Measurements from ENCODE around the gene PLEKHF1. TPM values are rescaled to one million over a fixed set of nuclear protein-coding genes. Genes with fewer than 3 reads are reported as not detected.
"Not testable (repeated sequence)": the region's sequence is repeated elsewhere in the genome, so short reads cannot be mapped to it uniquely, and the experiment has no call there.

The PLEKHF1 gene
- total RNA-seq, 1 donor from 2014 or later: 26.7 TPM

DNA sequence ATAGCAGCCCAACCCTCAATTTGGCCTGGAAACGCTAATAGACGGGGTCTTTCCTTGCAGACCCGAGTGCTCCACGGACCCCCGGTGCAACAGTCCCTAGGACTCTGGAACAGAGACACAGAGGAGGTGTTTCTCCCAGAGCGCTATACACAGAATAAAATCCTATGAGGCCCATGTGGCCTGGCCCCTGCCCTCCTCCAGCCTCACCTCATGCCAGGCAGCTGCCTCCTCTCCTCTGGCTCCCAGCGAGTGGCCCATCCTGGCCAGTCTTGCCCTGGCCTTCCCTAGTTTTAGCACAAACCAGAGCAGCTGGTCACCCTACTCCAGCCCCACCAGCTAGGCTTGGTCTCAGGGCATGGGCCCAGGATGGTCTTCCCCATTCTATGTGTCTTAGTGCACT is 38.9 kb upstream of the PLEKHF1 start:
- H3K4me3 Mint-ChIP-seq: no peak overlapping the region
- intact Hi-C loops (cut with micrococcal nuclease): no loop called here
- H3K36me3 Mint-ChIP-seq (ENCODE audit: low read depth): no peaks in the 10 kb centered on the region
- H3K9me3 Mint-ChIP-seq: no peaks in the 10 kb centered on the region
- H3K27me3 Mint-ChIP-seq: no peaks in the 10 kb centered on the region
- H3K4me1 Mint-ChIP-seq: peaks cover 33% of the 10 kb centered on the region
- no peak overlapping the region for H3K27ac Mint-ChIP-seq
- DNase-seq: no peak

DNA sequence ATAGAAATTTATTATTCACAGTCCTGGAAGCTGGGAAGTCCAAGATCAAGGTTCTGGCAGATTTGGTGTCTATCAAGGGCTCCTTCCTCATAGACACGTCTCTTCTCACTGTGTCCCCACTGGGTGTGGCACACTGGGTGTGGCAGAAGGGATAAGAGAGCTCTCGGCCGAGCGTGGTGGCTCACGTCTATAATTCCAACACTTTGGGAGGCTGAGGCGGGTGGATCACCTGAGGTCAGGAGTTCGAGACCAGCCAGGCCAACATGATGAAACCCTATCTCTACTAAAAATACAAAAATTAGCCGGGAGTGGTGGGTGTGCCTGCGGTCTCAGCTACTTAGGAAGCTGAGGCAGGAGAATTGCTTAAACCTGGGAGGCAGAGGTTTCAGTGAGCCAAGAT is 38.4 kb upstream of the PLEKHF1 start:
- H3K4me3 Mint-ChIP-seq; H3K27me3 Mint-ChIP-seq; H3K27ac Mint-ChIP-seq; H3K9me3 Mint-ChIP-seq; DNase-seq; H3K36me3 Mint-ChIP-seq (ENCODE audit: low read depth); intact Hi-C loops (cut with micrococcal nuclease): not testable (repeated sequence)
- H3K4me1 Mint-ChIP-seq: peaks cover 29% of the 10 kb centered on the region

DNA sequence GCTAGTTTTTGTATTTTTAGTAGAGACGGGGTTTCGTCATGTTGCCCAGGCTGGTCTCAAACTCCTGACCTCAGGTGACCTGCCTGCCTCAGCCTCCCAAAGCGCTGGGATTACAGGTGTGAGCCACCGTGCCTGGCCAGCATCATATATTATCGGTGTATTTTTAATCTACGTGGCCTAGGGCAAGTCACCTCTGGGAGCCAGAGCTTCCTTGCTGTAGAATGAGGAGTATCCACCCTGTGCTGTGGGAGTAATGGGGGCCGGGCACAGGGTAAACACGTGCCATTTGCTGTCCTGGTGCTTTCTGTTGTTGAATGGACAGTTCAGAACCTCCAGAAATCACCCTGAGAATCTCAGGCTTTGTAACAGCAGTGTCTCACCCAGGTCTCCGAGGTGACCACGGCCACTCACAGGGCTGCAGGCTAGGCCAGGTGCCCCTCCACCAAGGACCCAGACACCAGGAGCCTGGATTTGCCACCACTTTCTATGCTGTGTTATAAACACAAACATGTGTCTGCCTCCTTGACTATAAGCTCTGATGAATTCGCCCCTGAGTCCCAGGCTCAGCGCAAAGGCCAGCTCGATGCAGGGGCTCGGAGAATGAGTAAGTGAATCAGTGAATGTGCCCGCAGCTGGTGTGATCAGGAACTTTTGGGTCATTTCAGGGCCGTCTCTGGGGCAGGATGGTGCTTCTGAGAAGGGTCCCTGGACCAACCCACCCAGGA is 36.4 kb upstream of the PLEKHF1 start:
- Mint-ChIP-seq H3K27me3 (no peaks in the 10 kb centered on the region), H3K9me3 (no peaks in the 10 kb centered on the region), H3K36me3 (ENCODE audit: low read depth) (no peaks in the 10 kb centered on the region), H3K4me3 (no peak overlapping the region), H3K4me1 (peaks cover 9% of the 10 kb centered on the region), H3K27ac (no peak overlapping the region)
- no peak for DNase-seq
- intact Hi-C loops (cut with micrococcal nuclease): no loop called here

DNA sequence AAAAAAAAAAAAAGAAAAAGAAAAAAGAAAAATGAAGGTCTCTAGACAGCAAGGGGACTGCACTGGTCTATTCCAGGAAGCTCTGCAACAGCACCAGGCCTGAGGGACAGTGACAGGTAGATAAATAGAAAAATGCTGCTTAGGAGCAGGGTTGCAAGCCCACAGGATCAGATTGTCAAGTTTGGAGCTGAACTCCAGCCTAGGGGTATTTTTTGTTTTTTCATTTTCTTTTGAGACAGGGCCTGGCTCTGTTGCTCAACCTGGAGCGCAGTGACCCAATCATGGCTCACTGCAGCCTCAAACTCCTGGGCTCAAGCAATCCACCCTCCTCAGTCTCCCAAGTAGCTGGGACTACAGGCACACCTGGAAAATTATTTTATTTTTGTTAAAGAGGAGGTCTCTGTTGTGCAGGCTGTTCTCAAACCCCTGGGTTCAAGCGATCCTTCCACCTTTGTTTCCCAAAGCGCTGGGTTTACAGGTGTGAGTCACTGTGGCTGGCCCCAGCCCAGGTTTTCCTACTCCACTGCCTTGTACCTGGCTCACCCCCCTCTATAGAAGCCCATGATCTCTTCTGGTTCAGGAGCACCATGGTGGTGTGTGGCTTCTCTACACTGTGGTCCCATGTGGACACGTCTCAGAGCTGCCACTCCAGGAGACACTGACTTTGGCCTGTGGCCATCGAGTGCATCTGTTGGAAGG is 35.3 kb upstream of the PLEKHF1 start:
- DNase-seq: no peak
- Mint-ChIP-seq H3K4me1 (peaks cover 1% of the 10 kb centered on the region), H3K27me3 (no peaks in the 10 kb centered on the region), H3K27ac (no peak overlapping the region), H3K9me3 (no peaks in the 10 kb centered on the region), H3K36me3 (ENCODE audit: low read depth) (no peaks in the 10 kb centered on the region), H3K4me3 (no peak overlapping the region)
- intact Hi-C loops (cut with micrococcal nuclease): no loop called here

DNA sequence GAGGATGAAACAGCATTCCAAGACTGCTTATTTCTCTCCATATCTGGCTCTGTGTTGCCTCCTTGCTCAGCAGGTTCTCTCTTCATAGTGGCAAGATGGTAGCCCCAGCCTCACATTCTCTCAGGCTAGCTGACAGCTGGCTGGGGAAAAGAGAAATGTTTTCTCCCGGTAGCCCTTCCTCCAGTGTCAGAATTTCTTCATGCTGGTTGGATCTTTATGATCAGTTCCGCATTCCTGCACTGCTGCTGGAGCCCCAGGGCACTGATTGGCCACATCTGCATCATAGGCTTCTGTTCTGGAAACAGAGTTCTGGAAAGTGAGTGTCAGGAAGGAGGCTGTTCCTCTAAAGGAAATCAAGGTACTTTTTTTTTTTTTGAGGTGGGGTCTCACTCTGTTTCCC is 34.6 kb upstream of the PLEKHF1 start:
- H3K9me3 Mint-ChIP-seq: no peaks in the 10 kb centered on the region
- H3K27me3 Mint-ChIP-seq: no peaks in the 10 kb centered on the region
- no peaks in the 10 kb centered on the region for H3K36me3 Mint-ChIP-seq (ENCODE audit: low read depth)
- H3K27ac Mint-ChIP-seq: no peak overlapping the region
- intact Hi-C loops (cut with micrococcal nuclease): no loop called here
- DNase-seq: no peak
- H3K4me1 Mint-ChIP-seq: no peaks in the 10 kb centered on the region
- H3K4me3 Mint-ChIP-seq: no peak overlapping the region

DNA sequence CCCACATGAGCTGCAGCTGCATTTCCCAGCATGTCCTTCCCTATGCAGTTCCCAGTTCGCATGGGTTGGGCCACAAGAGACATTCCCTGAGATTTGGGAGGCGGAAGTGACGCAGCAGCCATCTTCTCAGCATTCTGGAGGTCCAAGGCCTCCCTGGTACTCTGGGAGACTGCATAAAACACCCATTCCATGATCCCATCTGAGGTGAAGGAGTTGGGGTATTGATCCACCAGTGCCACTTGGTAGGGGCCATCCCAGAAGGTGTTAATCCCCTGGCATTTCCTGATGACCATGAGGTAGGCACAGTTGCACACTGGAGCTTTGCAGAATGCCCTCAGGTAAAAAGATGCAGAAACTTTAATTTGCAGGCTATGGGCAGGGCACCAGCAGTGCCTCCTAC is 33.8 kb upstream of the PLEKHF1 start:
- Mint-ChIP-seq H3K4me1 (no peaks in the 10 kb centered on the region), H3K4me3 (no peak overlapping the region), H3K27ac (no peak overlapping the region), H3K36me3 (ENCODE audit: low read depth) (no peaks in the 10 kb centered on the region), H3K27me3 (no peaks in the 10 kb centered on the region), H3K9me3 (no peaks in the 10 kb centered on the region)
- DNase-seq: no peak
- intact Hi-C loops (cut with micrococcal nuclease): no loop called here

DNA sequence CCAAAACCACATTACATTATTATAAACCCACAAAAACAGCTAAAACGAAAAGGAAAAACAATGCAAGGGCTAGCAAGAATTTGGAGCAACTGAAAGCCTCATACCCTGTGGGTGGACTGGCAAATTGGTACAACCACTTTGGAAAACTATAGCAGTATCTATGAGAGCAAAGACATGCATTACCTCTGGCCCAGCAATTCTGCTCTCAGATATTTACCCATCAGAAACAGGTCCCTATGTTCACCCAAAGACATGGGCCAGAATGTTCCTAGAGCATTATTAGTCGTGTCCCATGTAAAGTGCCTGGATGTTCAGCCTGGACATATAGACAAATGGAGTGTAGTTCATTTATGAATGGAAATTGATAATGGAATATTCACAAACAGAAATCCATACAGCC is 31.3 kb upstream of the PLEKHF1 start:
- H3K27me3 Mint-ChIP-seq: no peaks in the 10 kb centered on the region
- H3K36me3 Mint-ChIP-seq (ENCODE audit: low read depth): no peaks in the 10 kb centered on the region
- H3K9me3 Mint-ChIP-seq: no peaks in the 10 kb centered on the region
- intact Hi-C loops (cut with micrococcal nuclease): no loop called here
- no peaks in the 10 kb centered on the region for H3K4me1 Mint-ChIP-seq
- H3K4me3 Mint-ChIP-seq: no peak overlapping the region
- no peak for DNase-seq
- H3K27ac Mint-ChIP-seq: no peak overlapping the region

DNA sequence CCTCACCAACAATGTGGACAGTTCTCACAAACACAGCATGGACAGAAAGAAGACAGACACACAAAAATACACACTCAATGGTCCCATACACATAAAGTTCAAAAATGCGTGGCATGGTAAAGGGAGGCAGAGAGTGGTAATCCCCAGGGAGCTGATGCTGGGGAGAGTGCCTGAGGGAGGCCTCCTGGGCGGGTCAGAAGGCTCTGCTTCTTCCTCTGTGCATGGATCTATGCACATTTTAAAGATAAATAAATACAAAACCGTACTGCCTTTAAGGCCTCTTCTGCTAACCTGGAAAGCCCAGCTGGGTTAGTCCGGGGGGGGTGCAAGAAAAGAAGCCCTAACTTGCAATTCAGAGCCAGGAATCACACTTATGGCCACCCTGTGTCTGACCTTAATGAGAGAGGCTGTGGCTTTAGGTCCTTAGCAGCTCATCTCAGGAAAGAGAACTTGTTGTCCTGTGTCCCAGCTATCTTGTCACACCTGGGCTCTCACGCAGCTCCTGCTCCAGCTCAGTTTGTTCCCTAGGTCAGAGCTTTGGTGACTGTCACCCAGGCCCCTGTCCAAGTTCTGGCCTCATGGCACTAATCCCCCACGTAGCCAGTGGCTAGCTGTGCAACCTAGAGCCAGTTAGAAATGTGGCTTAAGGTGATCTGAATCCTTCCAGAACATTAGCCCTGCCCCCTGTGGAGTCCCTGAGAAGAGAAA is 30.7 kb upstream of the PLEKHF1 start:
- Mint-ChIP-seq H3K27ac (no peak overlapping the region), H3K36me3 (ENCODE audit: low read depth) (no peaks in the 10 kb centered on the region), H3K4me3 (no peak overlapping the region), H3K9me3 (no peaks in the 10 kb centered on the region), H3K4me1 (no peaks in the 10 kb centered on the region), H3K27me3 (no peaks in the 10 kb centered on the region)
- intact Hi-C loops (cut with micrococcal nuclease): no loop called here
- DNase-seq: no peak

DNA sequence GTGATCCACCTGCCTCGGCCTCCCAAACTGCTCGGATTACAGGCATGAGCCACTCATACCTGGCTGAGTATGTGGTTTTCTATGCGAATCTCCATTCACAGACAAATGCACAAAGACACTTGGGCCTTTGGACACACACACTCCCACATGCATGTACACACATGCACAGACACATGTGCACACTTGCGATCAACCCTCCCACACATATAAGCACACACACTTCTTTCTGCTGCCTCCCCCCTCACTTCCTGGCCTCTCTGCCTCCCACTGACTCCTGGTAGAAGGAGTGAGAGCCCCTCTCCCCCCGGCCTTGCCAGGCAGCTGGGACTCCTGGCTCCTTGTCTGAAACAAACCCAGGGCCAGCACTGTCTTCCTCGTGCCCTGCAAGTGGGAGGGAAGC is 29.3 kb upstream of the PLEKHF1 start:
- DNase-seq: no peak
- Mint-ChIP-seq H3K27ac (no peak overlapping the region), H3K36me3 (ENCODE audit: low read depth) (no peaks in the 10 kb centered on the region), H3K4me1 (no peaks in the 10 kb centered on the region), H3K9me3 (no peaks in the 10 kb centered on the region), H3K27me3 (no peaks in the 10 kb centered on the region), H3K4me3 (no peak overlapping the region)
- intact Hi-C loops (cut with micrococcal nuclease): no loop called here

DNA sequence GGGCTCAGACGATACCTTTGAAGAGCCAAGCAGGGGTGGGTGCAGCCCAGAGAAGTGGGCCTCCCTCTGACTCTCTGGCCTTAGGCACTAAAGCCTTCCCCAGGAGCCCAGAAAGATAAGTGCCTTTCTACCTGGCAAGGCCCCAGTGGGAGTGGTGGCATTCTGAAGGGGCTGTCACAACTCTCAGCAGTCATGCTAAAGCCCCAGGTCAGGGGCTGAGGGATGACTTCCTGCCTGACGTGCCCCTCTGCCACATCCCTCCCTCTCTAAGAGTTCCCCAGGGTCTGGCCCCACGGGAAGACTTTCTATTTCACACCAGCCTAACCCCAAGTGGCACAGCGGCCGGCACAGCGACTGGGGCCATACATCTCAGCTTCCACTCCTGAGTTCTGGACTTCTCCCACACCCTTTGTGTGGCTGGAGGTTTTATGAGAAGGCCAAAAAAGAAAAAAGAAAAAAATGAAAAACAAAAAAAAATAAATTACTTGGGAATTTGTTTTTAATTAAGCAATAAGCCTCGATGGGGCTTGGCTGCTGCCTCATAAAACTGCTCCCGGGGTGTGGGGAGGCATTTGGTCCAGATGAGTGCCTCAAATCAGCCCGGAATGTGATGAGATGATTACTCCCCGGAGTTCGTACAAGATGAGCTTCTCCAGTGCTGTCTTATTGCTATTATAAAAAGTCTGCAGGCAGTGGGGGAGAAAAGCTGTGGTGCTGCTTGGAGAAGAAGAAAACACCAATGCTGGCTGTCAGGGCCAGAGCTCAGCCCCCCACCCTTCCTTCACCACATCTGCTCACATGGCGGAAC is 28.5 kb upstream of the PLEKHF1 start:
- no peak for DNase-seq
- H3K4me3 Mint-ChIP-seq: no peak overlapping the region
- H3K27ac Mint-ChIP-seq: no peak overlapping the region
- H3K4me1 Mint-ChIP-seq: peaks cover 2% of the 10 kb centered on the region
- no peaks in the 10 kb centered on the region for H3K9me3 Mint-ChIP-seq
- intact Hi-C loops (cut with micrococcal nuclease): no loop called here
- H3K36me3 Mint-ChIP-seq (ENCODE audit: low read depth): no peaks in the 10 kb centered on the region
- H3K27me3 Mint-ChIP-seq: peaks cover 4% of the 10 kb centered on the region

DNA sequence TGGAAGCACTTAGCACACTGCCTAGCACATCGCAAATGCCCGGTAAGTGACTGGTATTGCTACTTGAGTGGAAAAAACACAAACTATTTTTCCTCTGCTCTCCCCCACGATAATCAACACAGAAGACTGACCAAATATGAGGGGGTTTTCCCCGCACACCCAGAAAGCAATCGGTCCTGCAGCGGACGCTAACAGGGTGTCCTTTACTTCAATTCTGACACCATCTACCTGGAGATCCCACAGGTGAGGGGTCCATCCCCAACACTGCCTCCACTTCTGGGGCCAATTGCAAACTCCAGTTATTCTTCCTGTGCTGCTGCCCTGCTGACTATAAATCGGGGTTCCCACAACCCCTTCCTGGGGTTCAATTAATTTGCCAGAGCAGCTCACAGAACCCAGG is 26.2 kb upstream of the PLEKHF1 start:
- intact Hi-C loops (cut with micrococcal nuclease): no loop called here
- H3K4me1 Mint-ChIP-seq: peaks cover 2% of the 10 kb centered on the region

DNA sequence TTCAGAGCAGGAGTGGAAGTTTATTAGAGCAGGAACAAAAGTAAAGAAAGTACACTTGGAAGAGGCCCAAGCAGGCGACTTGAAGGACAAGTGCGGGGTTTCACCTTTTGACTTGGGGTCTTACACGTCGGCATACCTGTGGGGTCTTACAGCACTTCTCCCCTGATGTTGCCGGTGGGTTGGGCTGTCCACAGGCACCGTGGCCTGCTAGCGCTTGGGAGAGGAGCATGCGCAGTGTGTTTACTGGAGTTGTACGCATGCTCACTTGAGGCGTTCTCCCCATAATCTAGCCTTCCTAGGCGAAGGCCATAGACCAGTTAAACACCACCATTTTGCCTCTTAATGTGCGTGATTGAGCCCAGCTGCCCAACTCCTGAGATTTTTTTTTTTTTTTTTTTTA is 25.0 kb upstream of the PLEKHF1 start:
- Mint-ChIP-seq H3K4me1 (peaks cover 4% of the 10 kb centered on the region), H3K4me3 (no peak overlapping the region), H3K27ac (no peak overlapping the region), H3K9me3 (no peaks in the 10 kb centered on the region), H3K36me3 (ENCODE audit: low read depth) (no peaks in the 10 kb centered on the region), H3K27me3 (peaks cover 8% of the 10 kb centered on the region)
- intact Hi-C loops (cut with micrococcal nuclease): no loop called here
- no peak for DNase-seq

More for the DNA sequence above, 26.2 kb upstream of the PLEKHF1 start:
- no peak overlapping the region for H3K4me3 Mint-ChIP-seq
- DNase-seq: no peak
- peaks cover 8% of the 10 kb centered on the region for H3K27me3 Mint-ChIP-seq
- no peaks in the 10 kb centered on the region for H3K36me3 Mint-ChIP-seq (ENCODE audit: low read depth)
- H3K27ac Mint-ChIP-seq: no peak overlapping the region
- H3K9me3 Mint-ChIP-seq: no peaks in the 10 kb centered on the region

DNA sequence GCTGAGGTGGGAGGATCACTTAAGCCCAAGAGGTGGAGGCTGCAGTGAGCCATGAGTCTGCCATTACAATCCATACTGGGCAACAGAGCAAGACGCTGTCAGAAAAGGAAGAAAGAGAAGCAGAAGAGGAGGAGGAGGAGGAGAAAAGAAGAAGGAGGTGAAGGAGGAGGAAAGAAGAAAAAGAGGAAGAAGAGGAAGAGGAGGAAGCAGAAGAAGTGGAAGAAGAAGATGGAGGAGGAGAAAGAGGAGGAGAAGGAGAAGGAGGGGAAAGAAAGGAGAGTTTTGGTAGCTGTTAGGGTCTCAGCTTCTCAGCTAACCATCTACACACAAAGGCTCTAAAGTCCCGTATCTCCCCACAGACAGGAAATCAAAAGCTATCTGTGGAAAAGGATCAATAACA is 23.7 kb upstream of the PLEKHF1 start:
- Mint-ChIP-seq H3K36me3 (ENCODE audit: low read depth) (no peaks in the 10 kb centered on the region), H3K4me1 (peaks cover 17% of the 10 kb centered on the region), H3K9me3 (no peaks in the 10 kb centered on the region), H3K27me3 (peaks cover 10% of the 10 kb centered on the region), H3K27ac (no peak overlapping the region), H3K4me3 (no peak overlapping the region)
- intact Hi-C loops (cut with micrococcal nuclease): no loop called here
- no peak for DNase-seq

All from activated CD4-positive, alpha-beta T cell treated with anti-CD3 and anti-CD28 coated beads, Interleukin-2, amount 10 ng/mL, durations not matched to agents 24 days and 14 days (primary cell).